Neutrophil (primary cell): ENCODE results near the gene RAB27A.

Source experiments
- H3K27ac ChIP-seq: fragments of 200-600 bp; sonication (generic); 2 replicates; pipeline ENCODE4 v1.5.1; 2016; ENCODE audit warnings: mild to moderate bottlenecking, moderate library complexity
- H3K27me3 ChIP-seq: fragments of 200-600 bp; sonication (generic); 2 replicates; pipeline ENCODE4 v1.6.0; 2016; ENCODE audit warnings: mild to moderate bottlenecking
- H3K36me3 ChIP-seq: fragments of 200-600 bp; sonication (generic); 2 replicates; pipeline ENCODE4 v1.5.1; 2017
- H3K4me1 ChIP-seq, 2 experiments: fragments of 200-600 bp in 1 of 2; sonication (generic) in 1 of 2; 1 replicate in 1 of 2; 2 replicates in 1 of 2; pipeline versions ENCODE4 v1.5.1 to v1.6.1; 2013 to 2016; ENCODE audit warnings: low read depth in 1 of 2, low read length in 1 of 2, mild to moderate bottlenecking in 1 of 2, moderate library complexity in 1 of 2; ENCODE audit not compliant: control insufficient read depth in 1 of 2, insufficient read depth in 1 of 2
- H3K4me3 ChIP-seq, 2 experiments: fragments of 200-600 bp in 1 of 2; sonication (generic) in 1 of 2; 1 replicate in 1 of 2; 2 replicates in 1 of 2; pipeline ENCODE4 v1.5.1; 2013 to 2016; ENCODE audit warnings: low read depth in 1 of 2, low read length in 1 of 2, mild to moderate bottlenecking in 1 of 2, moderate library complexity in 1 of 2
- H3K9me3 ChIP-seq: fragments of 200-600 bp; sonication (generic); 2 replicates; pipeline ENCODE4 v1.5.1; 2016
- CTCF ChIP-seq: fragments of 200-600 bp; sonication (generic); IDR thresholded peaks from 2 replicates; pipeline ENCODE4 v1.5.1; 2016; ENCODE audit warnings: antibody characterized with exemption

Gene RAB27A

GRCh38 chr15:55257938-55258337 is 31.7 kb downstream of the RAB27A start:
- Histone ChIP-seq H3K4me3 (no peak overlapping the region), H3K4me1 (peaks cover 56 to 65% of the 10 kb centered on the region in 2 experiments), H3K27me3 (no peaks in the 10 kb centered on the region), H3K9me3 (no peaks in the 10 kb centered on the region), H3K36me3 (peaks cover 19% of the 10 kb centered on the region), H3K27ac (peak overlapping the region; percentile 88)
- no peak for TF ChIP-seq CTCF

GRCh38 chr15:55257012-55257670 is 32.5 kb downstream of the RAB27A start:
- no peak for TF ChIP-seq CTCF
- H3K4me1 ChIP-seq, result peaks cover 64 to 73% of the 10 kb centered on the region in 2 experiments
- no peaks in the 10 kb centered on the region for H3K27me3 ChIP-seq
- no peak overlapping the region for H3K4me3 ChIP-seq
- H3K36me3 ChIP-seq, result peaks cover 18% of the 10 kb centered on the region
- no peaks in the 10 kb centered on the region for H3K9me3 ChIP-seq
- peak overlapping the region; percentile 88 for H3K27ac ChIP-seq

GRCh38 chr15:55256281-55257011 is 33.2 kb downstream of the RAB27A start:
- peak overlapping the region; percentile 88 for H3K27ac ChIP-seq

GRCh38 chr15:55255714-55256113 is 33.9 kb downstream of the RAB27A start:
- H3K9me3 ChIP-seq, result no peaks in the 10 kb centered on the region
- no peaks in the 10 kb centered on the region for H3K27me3 ChIP-seq
- H3K4me3 ChIP-seq, result peak overlapping the region; percentile 12 to 51
- H3K27ac ChIP-seq, result peak overlapping the region; percentile 88
- peaks cover 13% of the 10 kb centered on the region for H3K36me3 ChIP-seq
- peaks cover 78 to 87% of the 10 kb centered on the region in 2 experiments for H3K4me1 ChIP-seq
- TF ChIP-seq CTCF, result no peak

More at GRCh38 chr15:55256281-55257011, 33.2 kb downstream of the RAB27A start:
- peak overlapping the region in 1 of 2 experiments; percentile 51 for H3K4me3 ChIP-seq
- H3K4me1 ChIP-seq, result peaks cover 70 to 80% of the 10 kb centered on the region in 2 experiments
- H3K9me3 ChIP-seq, result no peaks in the 10 kb centered on the region
- H3K36me3 ChIP-seq, result peaks cover 16% of the 10 kb centered on the region
- TF ChIP-seq CTCF, result no peak
- H3K27me3 ChIP-seq, result no peaks in the 10 kb centered on the region

GRCh38 chr15:55254916-55255679 is 34.5 kb downstream of the RAB27A start:
- H3K4me3 ChIP-seq, result peak overlapping the region; percentile 12 to 51
- TF ChIP-seq CTCF, result no peak

More at GRCh38 chr15:55254916-55255679, 34.5 kb downstream of the RAB27A start:
- peaks cover 84 to 87% of the 10 kb centered on the region in 2 experiments for H3K4me1 ChIP-seq
- H3K27ac ChIP-seq, result peak overlapping the region; percentile 88
- no peaks in the 10 kb centered on the region for H3K9me3 ChIP-seq
- no peaks in the 10 kb centered on the region for H3K27me3 ChIP-seq
- peaks cover 7% of the 10 kb centered on the region for H3K36me3 ChIP-seq
